ENCODE results near the gene PVALEF.

GRCh38 chr17:81154961-81155360, 10.3 kb upstream of the PVALEF start:
- TF ChIP-seq PRDM10 (CRISPR knock-in tag; IDR thresholded peaks at IDR 0.05; ENCODE audit: low read depth) (no peak), ATF2 (CRISPR knock-in tag; IDR thresholded peaks at IDR 0.05) (no peak)
